NCI-H2196 (cell line): ENCODE results near the gene UROD.

Experiments
- DNase-seq: peaks from one replicate; lab custom pipeline; 2025; ENCODE audit not compliant: unreplicated experiment; lab: John Stamatoyannopoulos, UW

Gene UROD

GRCh38 chr1:45008076-45008475 lies 4.0 kb upstream of the UROD start:
- DNase-seq = no peak

GRCh38 chr1:45008516-45008915 lies 3.5 kb upstream of the UROD start:
- DNase-seq = no peak

GRCh38 chr1:45009296-45009865 lies 2.7 kb upstream of the UROD start:
- DNase-seq = no peak

- peak; percentile 19 for DNase-seq
These were observed 1.8 kb upstream of the UROD start for GRCh38 chr1:45009956-45010854.

GRCh38 chr1:45010855-45011811 lies 921 bp upstream of the UROD start, which contains the start of gene HECTD3:
HECTD3 (minus strand) TSS chr1:45011324; CDS start chr1:45011257, 67 bp downstream.
- DNase-seq = peak; percentile 65

- DNase-seq = peak; percentile 72
These were observed 705 bp downstream of the UROD start for GRCh38 chr1:45012639-45013278.

- no peak for DNase-seq
These were observed 1.6 kb downstream of the UROD start for GRCh38 chr1:45013551-45014209.

- DNase-seq = peak; percentile 69
These were observed 2.4 kb downstream of the UROD start for GRCh38 chr1:45014321-45015028.

GRCh38 chr1:45015683-45016082 lies 3.6 kb downstream of the UROD start:
- DNase-seq = no peak

GRCh38 chr1:45016090-45016697 lies 4.1 kb downstream of the UROD start:
- no peak for DNase-seq

- DNase-seq = no peak
These were observed 4.7 kb downstream of the UROD start for GRCh38 chr1:45016767-45017166.

- peak; percentile 92 for DNase-seq
These were observed 6.7 kb downstream of the UROD start for GRCh38 chr1:45018599-45019230.

GRCh38 chr1:45023663-45024062 lies 11.6 kb downstream of the UROD start:
- DNase-seq = no peak

- no peak for DNase-seq
These were observed 14.4 kb downstream of the UROD start for GRCh38 chr1:45026446-45026845.

GRCh38 chr1:45032837-45033236 lies 20.8 kb downstream of the UROD start:
- DNase-seq = no peak

- no peak for DNase-seq
These were observed 21.3 kb downstream of the UROD start for GRCh38 chr1:45033356-45033755.

GRCh38 chr1:45035631-45036301 lies 23.7 kb downstream of the UROD start:
- no peak for DNase-seq

- DNase-seq = no peak
These were observed 25.4 kb downstream of the UROD start for GRCh38 chr1:45037456-45037855.
